SU-DHL-6 (cell line): Measurements from ENCODE around the gene SLC8B1.

ENCODE experiments used
- H2AFZ ChIP-seq: fragments of 200-600 bp; sonication (generic); 2 replicates; pipeline ENCODE4 v1.6.1; 2014; ENCODE audit warnings: low read depth, mild to moderate bottlenecking, moderate library complexity, mixed read lengths, antibody characterized with exemption, low read length; ENCODE audit not compliant: severe bottlenecking
- H3F3A ChIP-seq: fragments of 200-600 bp; shearing (Covaris generic); 2 replicates; pipeline ENCODE4 v1.6.0; 2016; ENCODE audit warnings: antibody characterized with exemption, mild to moderate bottlenecking; ENCODE audit not compliant: insufficient read depth
- H3K27ac ChIP-seq: fragments of 200-600 bp; sonication (generic); 2 replicates; pipeline ENCODE4 v1.5.1; 2016; ENCODE audit warnings: low read depth, mild to moderate bottlenecking, low read length, moderate library complexity, mixed read lengths
- H3K27me3 ChIP-seq: fragments of 200-600 bp; sonication (generic), shearing (Covaris generic); 2 replicates; pipeline ENCODE4 v1.6.0; 2014; ENCODE audit warnings: mild to moderate bottlenecking, low read length
- H3K36me3 ChIP-seq: fragments of 200-600 bp; sonication (generic); 2 replicates; pipeline ENCODE4 v1.6.1; 2014; ENCODE audit warnings: mild to moderate bottlenecking, low read length, mixed read lengths
- H3K4me2 ChIP-seq: fragments of 300-600, 200-600 bp; shearing (Covaris generic), sonication (generic); 2 replicates; pipeline ENCODE4 v1.6.0; 2014; ENCODE audit warnings: low read length, low read depth, mild to moderate bottlenecking; ENCODE audit not compliant: poor library complexity, severe bottlenecking
- H3K4me3 ChIP-seq: fragments of 200-600 bp; sonication (generic); 2 replicates; pipeline ENCODE4 v1.5.1; 2014; ENCODE audit warnings: antibody characterized with exemption, low read length, mild to moderate bottlenecking, mixed read lengths; ENCODE audit not compliant: insufficient read depth, poor library complexity, severe bottlenecking
- H3K79me2 ChIP-seq: fragments of 200-600 bp; sonication (generic); 2 replicates; pipeline ENCODE4 v1.6.1; 2014; ENCODE audit warnings: mild to moderate bottlenecking, low read length, moderate library complexity; ENCODE audit not compliant: insufficient read depth
- H3K9ac ChIP-seq: fragments of 200-600 bp; sonication (generic); 2 replicates; pipeline ENCODE4 v1.7.0; 2014; ENCODE audit warnings: mild to moderate bottlenecking, low read length
- H3K9me2 ChIP-seq: fragments of 200-600 bp; sonication (generic); replicated peaks from 2 replicates; pipeline ENCODE4 v1.6.1; 2014; ENCODE audit warnings: low read length; ENCODE audit not compliant: insufficient read depth
- H3K9me3 ChIP-seq: fragments of 200-600 bp; sonication (generic); 2 replicates; pipeline ENCODE4 v1.6.1; 2014; ENCODE audit warnings: low read length, mixed read lengths; ENCODE audit not compliant: insufficient read depth
- H4K20me1 ChIP-seq: fragments of 200-600 bp; sonication (generic); 2 replicates; pipeline ENCODE4 v1.6.1; 2014; ENCODE audit warnings: low read depth, mild to moderate bottlenecking, antibody characterized with exemption, low read length, moderate library complexity, mixed read lengths
- EZH2phosphoT487 ChIP-seq: fragments of 200-600 bp; sonication (generic), shearing (Covaris generic); conservative IDR thresholded peaks from 2 replicates; pipeline ENCODE4 v1.6.1; 2018; ENCODE audit warnings: mild to moderate bottlenecking, antibody characterized with exemption, low read length, moderate library complexity, mixed read lengths
- TF ChIP-seq, protein P1 (sequence below): fragments of 200-600 bp; sonication (generic); IDR thresholded peaks from one replicate; pipeline ENCODE4 v1.5.1; 2017; ENCODE audit warnings: antibody characterized with exemption, mild to moderate bottlenecking, low read length, moderate library complexity; ENCODE audit not compliant: insufficient read depth, poor library complexity, severe bottlenecking

SLC8B1 gene

DNA sequence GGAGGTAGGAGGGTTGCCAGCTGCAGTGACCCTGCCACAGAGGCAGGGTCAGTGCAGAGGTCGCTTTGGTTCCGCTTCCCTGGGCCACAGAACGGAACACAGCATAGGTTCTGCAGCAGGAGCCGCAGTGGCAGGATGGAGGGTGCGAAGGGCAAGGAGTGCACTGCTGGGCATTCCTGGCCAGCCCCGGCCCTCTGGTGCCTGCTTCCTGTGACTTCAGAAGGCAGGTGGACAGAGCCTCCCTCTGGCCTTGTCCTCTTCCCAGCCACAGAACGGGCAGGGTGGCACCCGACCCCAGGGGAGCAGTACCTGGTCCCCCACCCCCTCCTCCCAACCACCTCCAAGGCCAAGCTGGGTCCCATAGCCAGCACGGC, 37.7 kb downstream of the SLC8B1 start:
- Histone ChIP-seq H3K27ac (no peak overlapping the region), H3F3A (no peaks in the 10 kb centered on the region), H3K9ac (no peak overlapping the region), H4K20me1 (no peaks in the 10 kb centered on the region), H3K9me3 (no peaks in the 10 kb centered on the region), H3K27me3 (no peaks in the 10 kb centered on the region), H3K36me3 (no peaks in the 10 kb centered on the region; the same call in 1 of the 2 replicates), H2AFZ (no peak overlapping the region), H3K79me2 (no peaks in the 10 kb centered on the region), H3K9me2 (no peaks in the 10 kb centered on the region), H3K4me2 (no peak overlapping the region), H3K4me3 (no peak overlapping the region)
- TF ChIP-seq, protein P1, sequence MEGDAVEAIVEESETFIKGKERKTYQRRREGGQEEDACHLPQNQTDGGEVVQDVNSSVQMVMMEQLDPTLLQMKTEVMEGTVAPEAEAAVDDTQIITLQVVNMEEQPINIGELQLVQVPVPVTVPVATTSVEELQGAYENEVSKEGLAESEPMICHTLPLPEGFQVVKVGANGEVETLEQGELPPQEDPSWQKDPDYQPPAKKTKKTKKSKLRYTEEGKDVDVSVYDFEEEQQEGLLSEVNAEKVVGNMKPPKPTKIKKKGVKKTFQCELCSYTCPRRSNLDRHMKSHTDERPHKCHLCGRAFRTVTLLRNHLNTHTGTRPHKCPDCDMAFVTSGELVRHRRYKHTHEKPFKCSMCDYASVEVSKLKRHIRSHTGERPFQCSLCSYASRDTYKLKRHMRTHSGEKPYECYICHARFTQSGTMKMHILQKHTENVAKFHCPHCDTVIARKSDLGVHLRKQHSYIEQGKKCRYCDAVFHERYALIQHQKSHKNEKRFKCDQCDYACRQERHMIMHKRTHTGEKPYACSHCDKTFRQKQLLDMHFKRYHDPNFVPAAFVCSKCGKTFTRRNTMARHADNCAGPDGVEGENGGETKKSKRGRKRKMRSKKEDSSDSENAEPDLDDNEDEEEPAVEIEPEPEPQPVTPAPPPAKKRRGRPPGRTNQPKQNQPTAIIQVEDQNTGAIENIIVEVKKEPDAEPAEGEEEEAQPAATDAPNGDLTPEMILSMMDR: no peak
- no peak for TF ChIP-seq EZH2phosphoT487

DNA sequence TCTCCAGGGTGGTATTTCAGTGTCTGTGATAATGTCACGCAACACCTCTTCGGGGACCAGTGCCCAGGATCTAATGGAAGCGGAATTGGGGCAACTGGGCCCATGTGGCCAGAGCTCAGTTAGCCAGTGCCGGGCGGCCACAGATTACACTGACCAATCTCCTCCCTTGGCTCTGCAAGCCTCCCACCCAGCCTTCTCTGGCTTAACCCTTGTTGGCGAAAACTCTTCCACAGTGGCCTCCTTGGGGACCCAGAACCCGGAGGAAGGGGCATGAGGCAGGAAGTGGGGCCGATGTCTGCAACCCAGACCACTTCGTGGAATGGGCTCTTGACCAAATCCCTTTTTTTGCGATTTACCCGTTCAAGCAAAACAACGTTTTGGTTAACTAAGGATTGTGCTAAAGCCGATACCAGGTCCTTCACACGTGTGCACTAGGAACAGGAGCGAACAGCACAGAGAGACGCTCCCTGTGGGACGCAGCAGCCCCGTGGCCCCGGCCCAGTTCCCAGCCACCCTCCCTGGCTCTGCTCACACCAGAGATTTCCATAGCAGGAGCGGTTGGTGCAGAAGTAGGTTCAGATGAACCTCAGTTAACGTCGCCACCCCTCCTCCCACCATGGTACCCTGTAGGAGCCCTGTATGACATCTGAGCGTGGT, 38.2 kb downstream of the SLC8B1 start:
- no peak overlapping the region for H3K9ac ChIP-seq
- H3K79me2 ChIP-seq: no peaks in the 10 kb centered on the region
- no peaks in the 10 kb centered on the region for H3K9me3 ChIP-seq
- H3F3A ChIP-seq: no peaks in the 10 kb centered on the region
- no peaks in the 10 kb centered on the region for H3K27me3 ChIP-seq
- H3K4me2 ChIP-seq: no peak overlapping the region
- H2AFZ ChIP-seq: no peak overlapping the region
- no peaks in the 10 kb centered on the region; the same call in 1 of the 2 replicates for H3K36me3 ChIP-seq
- no peaks in the 10 kb centered on the region for H4K20me1 ChIP-seq
- no peaks in the 10 kb centered on the region for H3K9me2 ChIP-seq
- no peak overlapping the region for H3K27ac ChIP-seq
- TF ChIP-seq, protein P1: no peak
- no peak for TF ChIP-seq EZH2phosphoT487
- no peak overlapping the region for H3K4me3 ChIP-seq

DNA sequence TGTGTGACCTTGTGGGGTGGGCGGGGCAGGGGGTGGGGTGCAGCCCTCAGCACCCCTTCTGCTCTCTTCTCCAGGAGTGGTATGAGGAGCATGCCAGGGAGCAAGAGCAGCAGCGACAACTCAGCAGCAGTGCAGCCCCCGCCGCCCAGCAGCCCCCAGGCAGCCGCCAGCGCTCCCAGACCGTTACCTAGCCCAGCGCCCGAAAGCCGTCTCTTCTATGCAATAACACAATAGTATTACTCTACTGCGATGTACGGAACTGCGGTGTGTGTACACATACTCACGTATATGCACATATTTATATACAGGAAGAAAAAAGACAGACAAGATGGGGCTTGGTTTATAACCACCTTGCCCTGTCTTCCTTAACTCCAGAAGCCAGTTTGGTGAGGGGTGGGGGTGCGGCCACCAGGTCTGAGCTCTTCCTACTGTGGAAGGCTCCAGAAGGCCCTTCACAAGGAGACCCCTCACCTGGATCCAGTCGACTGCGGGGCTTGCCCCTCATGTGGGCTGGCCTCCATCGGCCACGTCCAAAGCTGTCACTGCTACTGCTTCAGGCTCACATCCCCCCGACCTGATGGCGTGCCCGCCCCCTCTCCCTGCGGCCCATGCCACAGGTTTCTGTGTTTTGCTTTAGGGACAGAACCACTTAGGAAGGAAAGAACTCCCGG, 38.9 kb downstream of the SLC8B1 start:
- TF ChIP-seq, protein P1: no peak
- TF ChIP-seq EZH2phosphoT487: no peak
- Histone ChIP-seq H3K9me3 (no peaks in the 10 kb centered on the region), H3K4me2 (no peak overlapping the region), H3K4me3 (no peak overlapping the region), H3K27me3 (no peaks in the 10 kb centered on the region), H3K79me2 (no peaks in the 10 kb centered on the region), H3F3A (no peaks in the 10 kb centered on the region), H3K27ac (no peak overlapping the region), H3K36me3 (no peaks in the 10 kb centered on the region; the same call in 1 of the 2 replicates), H4K20me1 (no peaks in the 10 kb centered on the region), H3K9me2 (no peaks in the 10 kb centered on the region), H2AFZ (no peak overlapping the region), H3K9ac (no peak overlapping the region)
